ENCODE results near the gene DYRK2. TPM values are rescaled to one million over a fixed set of nuclear protein-coding genes. Genes with fewer than 3 reads are reported as not detected.
A peak's percentile ranks its signal among the peaks of the same experiment; 100 is the strongest.

DYRK2 gene
- total RNA-seq, 1 donor, result 20.7 TPM

DNA sequence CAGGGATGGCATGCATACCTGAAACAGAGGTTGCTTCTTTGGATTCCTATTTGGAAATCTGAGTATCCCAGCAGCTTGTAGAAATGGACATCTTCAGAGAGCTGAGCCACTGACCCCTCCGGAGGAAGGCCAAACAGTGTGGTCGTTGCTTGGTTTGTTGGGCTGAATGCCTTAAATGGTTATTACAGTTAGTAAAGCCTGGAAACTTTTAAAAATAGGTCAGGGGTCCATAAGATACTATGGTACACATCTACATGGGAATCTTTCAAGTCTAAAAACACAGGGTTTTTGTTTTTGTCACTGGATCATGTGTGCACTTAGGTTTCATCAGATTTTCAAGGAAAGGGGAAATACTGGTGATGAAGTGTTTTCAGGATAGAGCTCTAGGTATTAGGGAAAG is 7.7 kb downstream of the DYRK2 start:
- TF ChIP-seq CTCF (IDR thresholded peaks at IDR 0.05; ENCODE audit: insufficient read depth, low read depth, low read length), result no peak
- DNase-seq (ENCODE audit: low read depth), result peak; percentile 36
- H3K4me3 ChIP-seq (ENCODE audit: low read depth, low read length), result no peak overlapping the region

- H3K4me3 ChIP-seq (ENCODE audit: low read depth, low read length), result no peak overlapping the region
- TF ChIP-seq CTCF (IDR thresholded peaks at IDR 0.05; ENCODE audit: insufficient read depth, low read depth, low read length), result no peak
- DNase-seq (ENCODE audit: low read depth), result no peak
Measured at GRCh38 chr12:67658486-67658885, 9.9 kb downstream of the DYRK2 start.

GRCh38 chr12:67659292-67659691 is 10.7 kb downstream of the DYRK2 start:
- no peak overlapping the region for H3K4me3 ChIP-seq (ENCODE audit: low read depth, low read length)
- no peak for TF ChIP-seq CTCF (IDR thresholded peaks at IDR 0.05; ENCODE audit: insufficient read depth, low read depth, low read length)
- no peak for DNase-seq (ENCODE audit: low read depth)

DNA sequence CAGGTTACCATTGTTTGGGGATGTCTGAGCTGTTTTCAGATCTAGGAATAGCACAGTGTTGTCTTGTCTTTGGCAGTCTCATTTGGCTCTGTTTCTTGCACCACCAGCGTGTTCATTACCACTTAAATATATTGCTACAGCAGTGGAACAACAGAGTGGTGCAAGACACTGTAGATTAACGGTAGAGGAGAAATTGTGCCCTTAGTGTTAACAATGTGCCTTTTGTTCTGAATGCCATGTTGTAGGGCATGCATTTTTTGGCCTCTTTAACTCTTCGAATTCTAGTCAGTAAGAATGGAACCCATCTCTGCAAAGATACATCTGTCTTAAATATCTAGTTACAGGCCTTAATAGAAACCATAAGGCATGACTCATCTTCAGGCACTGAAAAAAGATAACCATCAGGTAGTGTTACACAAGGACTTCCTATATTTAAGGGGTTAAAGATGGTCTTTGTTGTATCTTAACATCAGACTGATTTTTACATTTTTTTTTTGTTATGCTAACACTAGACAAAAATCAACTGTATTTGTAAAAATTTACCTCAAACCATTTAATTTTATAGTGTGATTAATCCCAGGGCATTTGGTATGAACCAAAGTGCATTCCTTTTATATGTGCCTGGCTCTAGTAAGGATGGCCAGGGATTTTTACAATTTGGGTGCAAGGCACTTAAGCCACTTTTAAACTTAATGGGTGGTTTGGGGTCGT is 12.9 kb downstream of the DYRK2 start:
- peak; percentile 85 for DNase-seq (ENCODE audit: low read depth)
- TF ChIP-seq CTCF (IDR thresholded peaks at IDR 0.05; ENCODE audit: insufficient read depth, low read depth, low read length), result no peak

GRCh38 chr12:67662910-67663538 is 14.5 kb downstream of the DYRK2 start:
- no peak for TF ChIP-seq CTCF (IDR thresholded peaks at IDR 0.05; ENCODE audit: insufficient read depth, low read depth, low read length)
- peak; percentile 75 for DNase-seq (ENCODE audit: low read depth)
- no peak overlapping the region for H3K4me3 ChIP-seq (ENCODE audit: low read depth, low read length)

More for the DNA sequence above, 12.9 kb downstream of the DYRK2 start:
- H3K4me3 ChIP-seq (ENCODE audit: low read depth, low read length), result no peak overlapping the region

GRCh38 chr12:67664171-67664570 is 15.6 kb downstream of the DYRK2 start:
- no peak for TF ChIP-seq CTCF (IDR thresholded peaks at IDR 0.05; ENCODE audit: insufficient read depth, low read depth, low read length)
- H3K4me3 ChIP-seq (ENCODE audit: low read depth, low read length), result no peak overlapping the region
- no peak for DNase-seq (ENCODE audit: low read depth)
